IPS-18c (cell line): Measurements from ENCODE around the gene AIF1L.

Experiments used
- H3K4me3 ChIP-seq: 2 replicates; pipeline ENCODE4 v1.7.0; 2013; ENCODE audit warnings: low read depth, mild to moderate bottlenecking, low read length, moderate library complexity; ENCODE audit not compliant: insufficient read depth
- H3K9me3 ChIP-seq: one replicate; pipeline ENCODE4 v1.6.1; 2013; ENCODE audit warnings: mild to moderate bottlenecking, low read length, moderate library complexity; ENCODE audit not compliant: control insufficient read depth, insufficient read depth

The AIF1L gene

DNA sequence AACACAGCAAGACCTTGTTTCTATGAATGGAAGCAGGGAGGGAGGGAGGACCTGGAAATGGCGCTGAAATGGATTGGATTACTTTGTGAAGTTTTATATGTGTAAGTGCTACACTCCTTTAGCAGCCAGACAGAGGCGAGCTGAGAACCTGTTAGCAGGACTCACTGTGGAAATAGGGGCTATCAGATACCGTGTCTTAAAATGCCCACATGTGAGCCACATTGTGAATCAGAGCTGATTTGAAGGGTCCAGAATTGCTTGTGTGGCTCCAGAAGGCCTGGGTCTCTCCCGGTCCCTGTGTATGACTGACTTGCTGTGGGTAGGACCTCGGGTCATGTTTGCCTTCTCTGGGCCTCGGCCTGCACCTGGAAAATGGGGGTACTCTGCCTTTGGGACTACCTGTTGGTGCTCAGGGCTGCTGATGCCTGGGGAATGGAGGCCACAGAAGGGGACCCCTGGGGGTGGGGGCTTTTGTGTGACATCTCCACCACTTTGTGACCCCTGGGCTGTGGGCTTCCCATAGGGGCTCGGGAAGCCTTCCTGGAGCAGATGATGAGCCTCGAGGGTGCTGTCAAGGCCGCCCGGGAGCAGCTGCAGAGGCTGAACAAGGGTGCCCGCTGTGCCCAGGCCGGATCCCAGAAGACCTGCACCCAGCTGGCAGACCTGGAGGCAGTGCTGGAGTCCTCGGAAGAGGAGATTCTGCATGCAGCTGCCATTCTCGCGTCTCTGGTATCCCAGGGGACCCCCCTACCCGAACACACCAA is 24.0 kb upstream of the AIF1L start:
- no peak overlapping the region for H3K4me3 ChIP-seq
- H3K9me3 ChIP-seq: peaks cover 2% of the 10 kb centered on the region

DNA sequence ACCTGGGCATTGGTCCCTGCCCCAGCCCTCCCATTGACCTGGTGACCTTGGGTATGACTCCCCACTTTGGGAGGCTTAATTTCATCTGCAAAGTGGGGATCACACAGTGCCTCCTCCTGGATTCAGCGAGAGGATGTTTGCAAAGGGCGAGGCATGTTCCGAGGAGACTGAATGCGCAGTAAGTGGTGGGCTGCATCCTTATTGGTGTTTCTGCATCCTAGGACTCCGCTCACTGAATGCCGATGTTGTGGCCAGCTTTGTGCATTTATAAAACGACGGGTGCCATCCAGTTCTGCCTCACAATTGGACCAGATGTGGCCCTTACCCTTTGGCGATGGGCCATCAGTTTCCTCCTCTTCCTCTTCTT is 23.5 kb upstream of the AIF1L start:
- H3K4me3 ChIP-seq: no peak overlapping the region

DNA sequence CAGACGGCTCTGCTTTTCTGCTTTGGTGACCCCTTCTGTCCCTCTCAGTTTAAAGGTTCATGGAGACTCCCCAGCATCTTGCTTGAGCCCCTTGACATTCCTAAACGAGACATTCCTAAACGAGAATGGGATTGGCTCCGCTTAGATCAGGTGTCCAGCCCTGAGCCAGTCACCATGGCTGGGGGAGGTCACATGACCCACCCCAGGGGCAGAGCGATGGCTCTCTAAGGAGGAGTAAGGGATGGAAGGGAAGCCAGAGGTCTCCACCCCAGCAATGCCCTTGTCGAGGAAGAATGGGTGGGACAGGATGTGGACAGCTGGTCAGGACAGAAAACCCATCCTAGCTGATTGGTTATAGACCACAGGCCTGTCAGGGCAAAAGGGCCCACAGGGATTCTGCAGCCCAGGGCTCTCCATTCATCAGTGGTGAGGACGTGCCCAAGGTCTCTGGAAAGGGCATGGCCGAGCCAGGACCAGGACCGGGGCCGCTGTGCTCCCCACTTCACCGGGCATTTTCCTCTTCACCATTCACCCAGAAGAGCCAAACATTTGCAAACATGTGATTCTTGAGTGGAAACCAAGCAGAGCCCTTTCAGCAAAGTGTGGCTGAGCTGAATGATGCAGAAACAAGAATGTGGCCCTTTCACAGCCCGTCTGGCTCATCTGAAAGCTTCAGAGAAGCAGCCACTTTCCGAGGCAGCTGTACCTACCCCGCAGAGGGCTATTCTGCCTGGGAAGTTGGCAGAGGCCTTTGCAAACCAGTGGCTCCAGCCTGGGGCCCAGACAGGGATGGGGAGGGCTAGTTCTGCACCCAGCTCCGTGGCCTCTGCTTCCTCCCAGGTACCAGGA is 19.8 kb upstream of the AIF1L start:
- no peak overlapping the region for H3K4me3 ChIP-seq
- H3K9me3 ChIP-seq: peaks cover 2% of the 10 kb centered on the region

More for the DNA sequence above, 23.5 kb upstream of the AIF1L start:
- H3K9me3 ChIP-seq: peaks cover 2% of the 10 kb centered on the region

DNA sequence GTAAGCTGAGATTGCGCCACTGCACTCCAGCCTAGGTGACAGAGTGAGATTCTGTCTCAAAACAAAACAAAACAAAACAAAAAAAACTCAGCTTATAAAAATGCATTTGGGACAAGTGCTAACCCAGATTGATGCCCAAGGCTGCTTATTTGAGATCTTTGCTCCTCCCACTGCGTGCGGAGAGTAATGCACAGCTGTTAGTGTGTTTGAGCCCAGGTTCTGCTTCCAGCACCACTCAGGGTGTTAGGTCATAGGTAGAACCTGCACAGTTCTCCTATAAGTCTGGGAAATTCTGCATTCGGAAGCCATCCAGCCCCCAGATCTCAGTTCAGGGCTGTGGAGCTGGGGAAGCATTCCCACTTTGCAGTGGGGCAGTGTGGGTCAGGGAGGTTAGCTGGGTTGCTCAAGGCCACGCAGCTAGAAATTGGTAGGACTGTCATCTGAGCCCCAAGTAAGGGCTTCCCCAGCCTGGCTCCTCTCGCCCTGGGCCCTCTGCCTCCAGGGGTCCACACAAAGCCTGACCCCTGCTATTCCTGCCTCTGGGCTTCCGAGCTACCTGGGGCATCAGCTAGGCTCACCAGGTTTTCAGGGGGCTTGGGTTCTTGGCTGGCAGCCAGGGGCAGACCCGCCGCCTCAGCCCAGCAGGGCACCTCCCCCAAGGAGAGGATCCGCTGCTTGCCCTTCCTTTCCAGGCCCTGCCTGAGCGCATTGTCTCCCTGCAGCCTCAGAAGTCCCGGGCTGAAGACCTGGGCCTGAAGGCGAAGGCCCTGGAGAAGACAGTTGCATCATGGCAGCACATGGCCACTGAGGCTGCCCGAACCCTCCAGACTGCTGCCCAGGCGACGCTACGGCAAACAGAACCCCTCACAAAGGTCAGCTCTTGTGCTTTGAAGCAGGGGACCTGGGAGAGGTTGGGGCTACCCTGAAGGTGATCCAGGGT is 17.6 kb upstream of the AIF1L start:
- Histone ChIP-seq H3K9me3 (peaks cover 2% of the 10 kb centered on the region), H3K4me3 (no peak overlapping the region)

DNA sequence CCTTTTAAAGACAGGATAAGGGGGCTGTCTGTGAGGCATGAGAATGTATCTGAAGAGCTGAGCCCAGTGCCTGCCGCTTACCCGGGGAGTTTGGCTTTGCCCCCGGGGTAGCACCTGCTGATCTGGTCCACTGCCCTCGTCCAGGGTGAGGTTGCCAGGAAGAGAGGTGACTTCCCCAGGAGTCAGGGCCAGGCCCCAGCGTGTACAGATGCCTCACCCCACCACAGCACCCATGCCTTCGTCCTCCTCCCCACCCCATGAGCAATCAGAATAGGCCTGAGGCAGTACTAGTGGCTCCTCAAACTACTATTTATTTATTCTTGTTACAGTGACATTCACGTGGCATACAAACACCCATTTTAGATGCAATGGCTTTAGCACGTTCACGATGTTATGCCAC is 15.7 kb upstream of the AIF1L start:
- Histone ChIP-seq H3K9me3 (peaks cover under 1% of the 10 kb centered on the region), H3K4me3 (no peak overlapping the region)

DNA sequence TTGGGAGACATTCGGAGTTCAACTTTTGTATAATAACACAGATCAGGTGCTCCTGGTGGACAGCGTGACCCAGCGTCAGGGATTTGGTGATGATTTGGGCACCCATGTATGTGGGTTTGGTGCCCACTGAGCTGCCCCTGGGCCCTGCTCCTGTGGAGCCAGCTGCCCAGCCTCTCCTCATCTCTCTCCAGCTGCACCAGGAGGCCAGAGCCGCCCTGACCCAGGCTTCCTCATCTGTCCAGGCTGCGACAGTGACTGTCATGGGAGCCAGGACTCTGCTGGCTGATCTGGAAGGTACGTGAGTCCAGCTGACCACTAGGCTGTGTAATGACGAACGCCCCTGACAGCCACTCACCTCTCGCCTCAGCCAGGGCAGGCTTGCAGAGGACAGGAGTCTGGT is 14.5 kb upstream of the AIF1L start:
- Histone ChIP-seq H3K4me3 (no peak overlapping the region), H3K9me3 (no peaks in the 10 kb centered on the region)

DNA sequence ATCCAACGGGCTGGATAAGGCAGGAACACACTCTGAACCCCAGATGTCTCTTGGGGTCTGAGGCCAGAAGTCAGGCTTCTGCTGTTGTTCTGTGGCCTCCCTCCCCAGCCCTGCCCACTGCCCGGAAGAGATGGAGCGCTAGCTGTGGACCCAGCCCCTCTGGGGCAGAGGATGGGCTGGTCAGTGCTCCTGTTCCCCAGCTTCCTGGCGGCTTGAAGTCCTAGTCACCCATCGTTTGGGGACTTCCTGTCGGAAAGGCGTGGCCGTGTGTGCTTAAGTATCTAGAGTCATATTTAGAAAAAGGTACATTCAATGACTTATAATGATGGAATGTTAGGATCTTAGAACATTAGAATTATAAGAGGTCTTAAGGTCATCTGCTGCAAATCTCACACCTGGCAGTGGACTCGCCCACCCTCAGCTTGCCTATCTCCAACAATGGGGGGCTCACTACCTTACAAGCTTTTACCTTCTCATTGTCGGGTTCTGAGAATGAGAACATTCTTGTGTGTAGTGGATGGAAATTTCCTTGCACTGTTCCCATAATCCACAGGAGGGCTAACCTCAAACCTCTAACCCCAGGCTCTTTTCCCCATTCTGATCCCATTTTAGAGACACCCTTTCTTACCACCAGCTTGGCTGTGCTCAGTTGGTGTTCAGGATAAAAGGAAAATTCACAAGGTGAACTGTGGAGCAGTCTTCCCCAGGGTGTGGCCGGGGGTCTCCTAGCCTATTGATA is 13.4 kb upstream of the AIF1L start:
- no peaks in the 10 kb centered on the region for H3K9me3 ChIP-seq
- no peak overlapping the region for H3K4me3 ChIP-seq

DNA sequence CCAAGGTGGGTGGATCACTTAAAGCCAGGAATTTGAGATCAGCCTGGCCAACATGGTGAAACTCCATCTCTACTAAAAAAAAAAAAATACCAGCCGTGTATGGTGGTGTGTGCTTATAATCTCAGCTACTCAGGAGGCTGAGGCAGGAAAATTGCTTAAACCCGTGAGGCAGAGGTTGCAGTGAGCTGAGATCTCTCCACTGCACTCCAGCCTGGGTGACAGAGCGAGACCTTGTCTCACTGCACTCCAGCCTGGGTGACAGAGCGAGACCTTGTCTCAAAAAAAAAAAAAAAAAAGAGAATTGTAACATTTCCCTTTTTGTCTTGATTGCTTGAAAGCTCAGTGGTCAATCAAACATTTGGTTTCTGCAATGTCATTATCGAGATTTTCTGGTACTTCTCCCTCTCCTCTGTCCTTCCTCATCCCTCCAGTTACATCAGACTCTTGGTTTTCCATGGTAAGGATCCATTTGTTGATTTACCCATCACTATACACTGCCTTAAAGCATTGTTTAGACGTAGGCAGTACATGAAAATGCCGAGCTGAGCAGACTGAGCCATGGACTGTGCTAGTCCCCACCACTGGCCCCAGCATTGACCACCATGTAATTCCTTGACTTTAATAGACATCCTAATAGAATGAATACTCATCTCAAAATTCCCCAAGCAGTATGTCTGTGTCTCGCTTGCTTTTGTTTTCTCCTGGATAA is 11.5 kb upstream of the AIF1L start:
- Histone ChIP-seq H3K9me3 (no peaks in the 10 kb centered on the region), H3K4me3 (no peak overlapping the region)

DNA sequence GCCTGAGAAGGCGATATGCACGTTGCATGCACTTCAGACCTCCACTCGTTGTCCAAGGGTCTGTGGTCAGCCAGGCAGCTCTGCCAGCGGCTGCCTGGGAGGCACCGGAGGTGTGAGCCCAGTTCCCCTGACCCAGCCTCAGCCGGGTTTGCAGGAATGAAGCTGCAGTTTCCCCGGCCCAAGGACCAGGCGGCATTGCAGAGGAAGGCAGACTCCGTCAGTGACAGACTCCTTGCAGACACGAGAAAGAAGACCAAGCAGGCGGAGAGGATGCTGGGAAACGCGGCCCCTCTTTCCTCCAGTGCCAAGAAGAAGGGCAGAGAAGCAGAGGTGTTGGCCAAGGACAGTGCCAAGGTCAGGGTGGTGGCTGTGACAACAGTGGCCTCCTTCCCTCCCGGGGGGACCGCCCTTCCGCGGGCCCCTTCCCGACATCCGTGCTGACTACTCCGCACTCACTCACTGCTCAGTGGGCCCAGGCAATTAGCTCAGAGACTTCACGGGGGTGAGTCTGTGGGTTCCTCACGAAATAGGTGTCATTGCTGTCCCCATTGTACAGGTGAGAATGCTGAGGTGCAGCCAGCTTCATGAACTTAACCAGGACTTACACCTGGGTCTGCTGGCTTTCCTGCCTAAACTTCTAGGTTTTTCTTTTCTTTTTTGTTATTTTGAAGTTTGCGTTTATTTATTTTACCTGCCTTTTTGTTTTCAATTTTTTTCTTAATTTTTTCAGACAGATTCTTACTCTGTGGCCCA is 10.8 kb upstream of the AIF1L start:
- Histone ChIP-seq H3K9me3 (no peaks in the 10 kb centered on the region), H3K4me3 (no peak overlapping the region; the same call in 1 of the 2 replicates)

DNA sequence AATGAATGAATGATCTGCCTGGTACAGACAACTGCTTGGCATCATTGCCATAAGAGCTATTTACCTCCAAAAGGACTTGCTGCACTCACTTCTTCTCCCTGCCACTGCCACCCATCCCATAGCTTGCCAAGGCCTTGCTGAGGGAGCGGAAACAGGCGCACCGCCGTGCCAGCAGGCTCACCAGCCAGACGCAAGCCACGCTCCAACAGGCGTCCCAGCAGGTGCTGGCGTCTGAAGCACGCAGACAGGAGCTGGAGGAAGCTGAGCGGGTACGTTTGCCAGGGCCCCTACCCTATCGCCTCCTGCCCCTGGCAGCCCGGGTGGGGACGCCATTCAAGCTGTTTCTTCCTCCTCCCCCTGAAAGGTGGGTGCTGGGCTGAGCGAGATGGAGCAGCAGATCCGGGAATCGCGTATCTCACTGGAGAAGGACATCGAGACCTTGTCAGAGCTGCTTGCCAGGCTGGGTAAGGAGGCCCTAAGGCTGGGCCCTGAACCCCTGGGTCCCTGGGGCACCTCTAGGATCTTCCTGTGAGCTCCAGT is 8.9 kb upstream of the AIF1L start:
- H3K4me3 ChIP-seq: no peak overlapping the region

DNA sequence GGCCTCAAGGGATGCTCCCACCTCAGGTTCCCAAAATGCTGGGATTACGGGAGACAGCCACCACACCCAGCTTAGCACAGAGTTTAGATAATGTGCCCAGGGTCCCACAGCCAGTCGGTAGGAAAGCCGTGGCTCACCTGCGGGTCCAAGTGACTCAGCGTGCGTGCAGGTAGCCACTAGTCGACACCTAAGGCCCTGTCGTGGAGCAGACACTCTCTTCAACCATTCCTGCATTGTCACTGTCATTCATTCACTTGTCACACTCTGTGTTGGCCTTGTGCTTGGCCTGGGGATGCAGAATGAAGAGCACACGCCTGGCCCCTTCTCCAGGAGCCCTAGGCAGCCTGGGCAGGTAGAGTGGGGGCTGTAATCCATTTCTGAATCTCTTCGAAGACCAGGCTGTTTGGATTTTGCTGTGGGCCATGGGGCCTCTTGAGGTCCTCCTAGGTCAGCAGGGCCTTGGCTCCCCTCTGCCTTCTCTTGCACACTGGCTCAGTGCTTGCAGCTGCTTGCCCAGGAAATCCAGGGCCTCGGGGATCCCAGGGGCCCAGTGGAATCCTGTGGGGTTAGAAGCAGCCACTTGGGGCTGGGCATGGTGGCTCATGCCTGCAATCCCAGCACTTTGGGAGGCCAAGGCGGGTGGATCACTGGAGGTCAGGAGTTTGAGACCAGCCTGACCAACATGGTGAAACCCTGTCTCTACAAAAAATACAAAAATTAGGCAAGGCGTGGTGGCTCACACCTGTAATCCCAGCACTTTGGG is 6.1 kb upstream of the AIF1L start:
- no peak overlapping the region for H3K4me3 ChIP-seq
- no peaks in the 10 kb centered on the region for H3K9me3 ChIP-seq

More for the DNA sequence above, 8.9 kb upstream of the AIF1L start:
- no peaks in the 10 kb centered on the region for H3K9me3 ChIP-seq

DNA sequence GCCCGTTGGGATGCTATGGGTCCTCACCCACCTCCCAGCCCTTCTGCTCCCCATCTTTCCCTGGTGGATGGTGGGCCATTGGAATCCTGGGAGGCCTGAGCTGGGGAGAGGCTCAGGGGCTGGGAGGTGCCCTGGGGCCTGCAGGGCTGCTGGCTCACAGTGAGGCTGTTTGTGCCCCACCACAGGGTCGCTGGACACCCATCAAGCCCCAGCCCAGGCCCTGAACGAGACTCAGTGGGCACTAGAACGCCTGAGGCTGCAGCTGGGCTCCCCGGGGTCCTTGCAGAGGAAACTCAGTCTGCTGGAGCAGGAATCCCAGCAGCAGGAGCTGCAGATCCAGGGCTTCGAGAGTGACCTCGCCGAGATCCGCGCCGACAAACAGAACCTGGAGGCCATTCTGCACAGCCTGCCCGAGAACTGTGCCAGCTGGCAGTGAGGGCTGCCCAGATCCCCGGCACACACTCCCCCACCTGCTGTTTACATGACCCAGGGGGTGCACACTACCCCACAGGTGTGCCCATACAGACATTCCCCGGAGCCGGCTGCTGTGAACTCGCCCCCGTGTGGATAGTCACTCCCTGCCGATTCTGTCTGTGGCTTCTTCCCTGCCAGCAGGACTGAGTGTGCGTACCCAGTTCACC is 4.9 kb upstream of the AIF1L start:
- H3K4me3 ChIP-seq: no peak overlapping the region
- H3K9me3 ChIP-seq: no peaks in the 10 kb centered on the region

DNA sequence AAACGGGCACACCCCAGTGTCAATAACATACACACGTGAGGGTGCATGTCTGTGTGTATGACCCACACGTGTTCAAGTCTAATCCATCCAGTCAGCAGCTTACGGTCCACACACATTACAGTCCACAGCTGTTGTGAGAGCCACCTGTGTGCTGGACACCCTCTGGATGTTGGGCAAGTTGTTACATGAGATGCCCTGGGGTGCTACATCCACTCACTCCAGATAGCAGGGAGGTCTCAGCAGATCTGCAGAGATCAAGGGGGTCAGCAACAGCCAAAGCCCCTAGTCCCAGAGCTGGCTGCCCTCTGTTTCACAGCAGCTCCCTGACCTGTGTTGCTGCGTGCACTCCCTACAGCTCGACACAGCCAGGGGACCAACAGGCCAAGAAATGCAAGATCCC is 4.3 kb upstream of the AIF1L start:
- no peak overlapping the region for H3K4me3 ChIP-seq
- H3K9me3 ChIP-seq: no peaks in the 10 kb centered on the region
